Left renal cortex interstitium (tissue), 4 donors: ENCODE data around the gene ZNF174. TPM values are rescaled to one million over a fixed set of nuclear protein-coding genes. Genes with fewer than 3 reads are reported as not detected.

ENCODE experiments used
- DNase-seq, 4 donors: peaks; one replicate each; pipeline ENCODE4 v3.0.0-alpha.2; 2013; ENCODE audit warnings: low read depth in 4 of 4, low spot score in 2 of 4, missing footprints in 1 of 4
- polyA plus RNA-seq, 4 donors: library from polyadenylated mRNA; unstranded; fragments of 120-200 nt; gene quantifications; one replicate each; pipeline ENCODE4 v1.2.1, GENCODE V29; 2013; ENCODE audit not compliant: insufficient read length in 4 of 4

The ZNF174 gene
- polyA plus RNA-seq, 4 donors, result 14.3 to 16.5 (median 15.5) TPM

DNA sequence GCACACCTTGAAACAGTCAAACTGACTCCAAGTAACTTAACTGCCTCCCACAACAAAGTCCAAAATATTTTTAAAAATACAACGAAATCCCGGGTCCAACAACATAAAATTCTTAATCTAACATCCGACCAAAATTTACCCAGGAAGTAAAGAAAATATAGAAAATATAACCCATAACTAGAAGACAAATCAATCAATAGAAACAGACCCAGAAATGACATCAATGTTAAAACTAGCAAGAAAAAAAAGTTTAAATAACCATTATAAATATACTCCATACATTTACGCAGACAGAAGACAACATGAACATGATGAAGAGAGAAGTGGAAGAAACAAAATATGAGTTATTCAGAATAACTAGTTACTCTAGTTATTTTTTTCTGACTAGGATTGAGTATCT, 38.6 kb downstream of the ZNF174 start:
- no peak for DNase-seq

GRCh38 chr16:3443108-3444031, 42.4 kb downstream of the ZNF174 start, which contains the start of the genes NAA60 and ZNF597:
TSS of gene NAA60 (plus strand) at chr16:3443680. CDS start at chr16:3476228, 32,548 bp downstream.
TSS of gene ZNF597 (minus strand) at chr16:3443504. CDS start at chr16:3443153, 351 bp downstream.
- peak; percentile 53 to 80 (median 63) for DNase-seq

DNA sequence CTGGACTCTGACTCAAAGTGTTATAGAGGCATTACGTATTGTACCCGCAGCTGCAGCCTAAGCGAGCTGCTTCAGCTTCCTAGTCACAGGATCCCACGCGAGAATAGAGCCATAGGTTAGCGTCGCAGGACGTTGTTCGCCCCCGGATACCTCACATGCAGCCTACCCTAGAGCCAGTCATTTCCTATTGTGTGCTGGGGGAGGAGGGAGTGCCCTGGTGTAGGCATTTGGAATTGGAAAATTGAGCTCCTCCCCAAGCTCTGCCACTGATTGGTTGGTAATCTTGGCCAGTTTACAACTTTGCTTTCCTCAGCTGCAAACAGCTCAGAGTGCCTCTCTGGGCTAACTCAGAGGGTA, 43.0 kb downstream of the ZNF174 start:
- no peak for DNase-seq

- no peak for DNase-seq
These were observed 53.1 kb downstream of the ZNF174 start for GRCh38 chr16:3454093-3454492.

- no peak for DNase-seq
These were observed 53.7 kb downstream of the ZNF174 start for GRCh38 chr16:3454631-3455147.

- peak; percentile 68 to 81 (median 78) for DNase-seq
These were observed 56.6 kb downstream of the ZNF174 start for GRCh38 chr16:3457434-3458252.

GRCh38 chr16:3458278-3458851, 57.4 kb downstream of the ZNF174 start:
- DNase-seq, result peak in 1 of 4 donors; percentile 23

- peak in 2 of 4 donors; percentile 31 to 56 for DNase-seq
These were observed 57.9 kb downstream of the ZNF174 start for GRCh38 chr16:3458852-3459361.

Other genes with a start within 250 kb of the ZNF174 start
- not detected for gene OR1F1, start 213.0 kb upstream of the ZNF174 start, polyA plus RNA-seq
- gene ZNF200, start 166.1 kb upstream of the ZNF174 start, polyA plus RNA-seq, result 10 to 100 TPM; 12.2 to 14.3 (median 13.3) TPM
- under 1 TPM; 0.16 to 0.51 (median 0.29) TPM for gene MEFV, start 144.6 kb upstream of the ZNF174 start, polyA plus RNA-seq
- gene ZNF263, start 117.7 kb upstream of the ZNF174 start, polyA plus RNA-seq, result 10 to 100 TPM; 42.5 to 53.0 (median 48.0) TPM
- 10 to 100 TPM in 3 of 4 donors, 1 to 10 TPM in 1; 9.9 to 14.2 (median 12.9) TPM for gene TIGD7, start 95.8 kb upstream of the ZNF174 start, polyA plus RNA-seq
- 10 to 100 TPM; 36.3 to 65.8 (median 55.8) TPM for gene ZNF75A, start 95.7 kb upstream of the ZNF174 start, polyA plus RNA-seq
- gene OR2C1, start 45.3 kb upstream of the ZNF174 start, polyA plus RNA-seq, result under 1 TPM; 0.37 to 0.99 (median 0.76) TPM
- gene ZSCAN32, start 211 bp upstream of the ZNF174 start, polyA plus RNA-seq, result 10 to 100 TPM; 16.7 to 23.1 (median 20.6) TPM
- gene ZNF597, start 42.3 kb downstream of the ZNF174 start, polyA plus RNA-seq, result 1 to 10 TPM; 3.2 to 4.5 (median 3.7) TPM
- gene NAA60, start 42.5 kb downstream of the ZNF174 start, polyA plus RNA-seq, result 10 to 100 TPM; 66.5 to 71.3 (median 67.4) TPM
- under 1 TPM in 1 of 4 donors, not detected in 3; 0.17 TPM for gene C16orf90, start 94.3 kb downstream of the ZNF174 start, polyA plus RNA-seq
- gene CLUAP1, start 99.8 kb downstream of the ZNF174 start, polyA plus RNA-seq, result 10 to 100 TPM; 55.7 to 66.2 (median 58.4) TPM
- 1 to 10 TPM; 1.2 to 2.6 (median 2.0) TPM for gene NLRC3, start 176.2 kb downstream of the ZNF174 start, polyA plus RNA-seq
- gene SLX4, start 210.4 kb downstream of the ZNF174 start, polyA plus RNA-seq, result 1 to 10 TPM; 3.7 to 8.6 (median 6.3) TPM